ENCODE data around the gene CCND1. TPM values are rescaled to one million over a fixed set of nuclear protein-coding genes. Genes with fewer than 3 reads are reported as not detected.

Gene CCND1
- total RNA-seq (10 to 100 TPM in 3 of 4 donors, 1 to 10 TPM in 1; 7.7 to 56.8 (median 31.1) TPM), polyA plus RNA-seq (10 to 100 TPM; 12.0 to 18.8 (median 14.8) TPM)

DNA sequence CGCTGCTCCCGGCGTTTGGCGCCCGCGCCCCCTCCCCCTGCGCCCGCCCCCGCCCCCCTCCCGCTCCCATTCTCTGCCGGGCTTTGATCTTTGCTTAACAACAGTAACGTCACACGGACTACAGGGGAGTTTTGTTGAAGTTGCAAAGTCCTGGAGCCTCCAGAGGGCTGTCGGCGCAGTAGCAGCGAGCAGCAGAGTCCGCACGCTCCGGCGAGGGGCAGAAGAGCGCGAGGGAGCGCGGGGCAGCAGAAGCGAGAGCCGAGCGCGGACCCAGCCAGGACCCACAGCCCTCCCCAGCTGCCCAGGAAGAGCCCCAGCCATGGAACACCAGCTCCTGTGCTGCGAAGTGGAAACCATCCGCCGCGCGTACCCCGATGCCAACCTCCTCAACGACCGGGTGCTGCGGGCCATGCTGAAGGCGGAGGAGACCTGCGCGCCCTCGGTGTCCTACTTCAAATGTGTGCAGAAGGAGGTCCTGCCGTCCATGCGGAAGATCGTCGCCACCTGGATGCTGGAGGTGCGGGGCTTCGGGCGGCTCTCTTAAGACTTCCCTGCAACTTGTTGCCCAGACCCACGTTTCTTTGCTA, at the start of gene CCND1:
Gene CCND1, plus strand, starts transcription at position 162 of the 587 bp plus-strand sequence. Its CDS starts 158 bp downstream, at position 320.
- Histone ChIP-seq H3K27me3 (peaks cover 46 to 77% (median 75%) of the 10 kb centered on the region in 3 donors), H3K4me3 (peak within 1 kb of the TSS; percentile 40 to 79 (median 70)), H3K9me3 (no peaks in the 10 kb centered on the region), H3K36me3 (no peaks in the 10 kb centered on the region), H3K27ac (peak within 1 kb of the TSS; percentile 79 to 92 (median 86)), H3K4me1 (peaks cover 0 to 93% (median 90%) of the 10 kb centered on the region in 4 donors)
- WGBS, 2 donors: 1% methylated on average over 49 of the region's 49 CpGs
- DNase-seq: peak; percentile 77
- intact Hi-C loops (cut with DNase I): loop anchor here (5.0 to 10.0 kb wide), 3 partner anchors 349 to 736 kb away; partner anchors contain the start of genes IGHMBP2, MRPL21 and MYEOV
- TF ChIP-seq, protein P1, sequence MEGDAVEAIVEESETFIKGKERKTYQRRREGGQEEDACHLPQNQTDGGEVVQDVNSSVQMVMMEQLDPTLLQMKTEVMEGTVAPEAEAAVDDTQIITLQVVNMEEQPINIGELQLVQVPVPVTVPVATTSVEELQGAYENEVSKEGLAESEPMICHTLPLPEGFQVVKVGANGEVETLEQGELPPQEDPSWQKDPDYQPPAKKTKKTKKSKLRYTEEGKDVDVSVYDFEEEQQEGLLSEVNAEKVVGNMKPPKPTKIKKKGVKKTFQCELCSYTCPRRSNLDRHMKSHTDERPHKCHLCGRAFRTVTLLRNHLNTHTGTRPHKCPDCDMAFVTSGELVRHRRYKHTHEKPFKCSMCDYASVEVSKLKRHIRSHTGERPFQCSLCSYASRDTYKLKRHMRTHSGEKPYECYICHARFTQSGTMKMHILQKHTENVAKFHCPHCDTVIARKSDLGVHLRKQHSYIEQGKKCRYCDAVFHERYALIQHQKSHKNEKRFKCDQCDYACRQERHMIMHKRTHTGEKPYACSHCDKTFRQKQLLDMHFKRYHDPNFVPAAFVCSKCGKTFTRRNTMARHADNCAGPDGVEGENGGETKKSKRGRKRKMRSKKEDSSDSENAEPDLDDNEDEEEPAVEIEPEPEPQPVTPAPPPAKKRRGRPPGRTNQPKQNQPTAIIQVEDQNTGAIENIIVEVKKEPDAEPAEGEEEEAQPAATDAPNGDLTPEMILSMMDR (IDR thresholded peaks at IDR 0.05): no peak
- TF ChIP-seq POLR2AphosphoS5 (IDR thresholded peaks at IDR 0.05) (peak; percentile 64 to 93 (median 87)), POLR2A (IDR thresholded peaks at IDR 0.05) (peak; percentile 56 to 72)

GRCh38 chr11:69592986-69593650, 47.8 kb upstream of the CCND1 start:
- Histone ChIP-seq H3K27ac (no peak overlapping the region), H3K4me3 (no peak overlapping the region), H3K27me3 (no peaks in the 10 kb centered on the region), H3K9me3 (peaks cover 0 to 3% (median 0%) of the 10 kb centered on the region in 4 donors), H3K36me3 (no peaks in the 10 kb centered on the region), H3K4me1 (no peaks in the 10 kb centered on the region)
- no peak for DNase-seq
- TF ChIP-seq POLR2AphosphoS5 (IDR thresholded peaks at IDR 0.05): no peak
- no peak for TF ChIP-seq POLR2A (IDR thresholded peaks at IDR 0.05)
- no peak for TF ChIP-seq EP300 (IDR thresholded peaks at IDR 0.05)
- TF ChIP-seq, protein P1 (IDR thresholded peaks at IDR 0.05): no peak
- intact Hi-C loops (cut with DNase I): no loop called here
- 93 to 94% methylated on average over 31 of the region's 31 CpGs for WGBS, 2 donors

GRCh38 chr11:69593851-69594250, 47.1 kb upstream of the CCND1 start:
- Histone ChIP-seq H3K27me3 (no peaks in the 10 kb centered on the region), H3K4me1 (no peaks in the 10 kb centered on the region), H3K36me3 (no peaks in the 10 kb centered on the region), H3K4me3 (no peak overlapping the region), H3K9me3 (peaks cover 0 to 3% (median 0%) of the 10 kb centered on the region in 4 donors), H3K27ac (no peak overlapping the region)
- TF ChIP-seq POLR2A (IDR thresholded peaks at IDR 0.05) (no peak), EP300 (IDR thresholded peaks at IDR 0.05) (no peak), POLR2AphosphoS5 (IDR thresholded peaks at IDR 0.05) (no peak)
- TF ChIP-seq, protein P1 (IDR thresholded peaks at IDR 0.05): no peak
- intact Hi-C loops (cut with DNase I): no loop called here
- DNase-seq: no peak
- 92% methylated on average over 6 of the region's 6 CpGs for WGBS, 2 donors

DNA sequence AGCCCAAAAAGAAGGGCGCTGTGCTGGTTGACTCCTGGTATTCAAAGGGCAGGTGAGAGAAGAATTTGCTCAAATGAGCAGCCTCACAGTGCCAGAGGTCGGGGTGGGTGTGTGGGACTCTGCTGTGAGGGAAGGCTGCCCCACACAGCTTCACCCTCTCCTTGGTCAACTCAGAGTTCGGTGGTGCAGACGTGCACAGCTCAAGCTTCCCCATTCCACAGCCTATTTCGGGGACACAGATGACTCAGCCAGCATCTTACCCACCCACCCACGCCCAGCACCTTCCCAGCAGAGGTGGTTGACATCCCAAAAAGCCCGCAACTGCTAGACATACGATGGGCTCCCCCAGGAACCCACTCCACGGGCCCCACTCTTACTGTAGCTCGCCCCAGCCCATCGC, 46.5 kb upstream of the CCND1 start:
- no peaks in the 10 kb centered on the region for H3K27me3 ChIP-seq
- TF ChIP-seq POLR2A (IDR thresholded peaks at IDR 0.05) (no peak), EP300 (IDR thresholded peaks at IDR 0.05) (no peak), POLR2AphosphoS5 (IDR thresholded peaks at IDR 0.05) (no peak)
- TF ChIP-seq, protein P1 (IDR thresholded peaks at IDR 0.05): no peak
- intact Hi-C loops (cut with DNase I): no loop called here
- H3K36me3 ChIP-seq: no peaks in the 10 kb centered on the region
- H3K4me1 ChIP-seq: no peaks in the 10 kb centered on the region
- no peak for DNase-seq
- H3K9me3 ChIP-seq: peaks cover 0 to 3% (median 0%) of the 10 kb centered on the region in 4 donors
- no peak overlapping the region for H3K27ac ChIP-seq
- WGBS, 2 donors: 83 to 86% methylated on average over 11 of the region's 11 CpGs
- H3K4me3 ChIP-seq: no peak overlapping the region
